Head of caudate nucleus (tissue), 42 donors: ENCODE results near the gene SDCBP2.

Experiments used
- DNase-seq, 42 donors: peaks; one replicate each; pipeline versions ENCODE4 v3.0.0 to v3.0.0-alpha.2; 2020 to 2021; ENCODE audit warnings: mixed read lengths in 7 of 42
- intact Hi-C: fragments of 100-400 bp; cut with DNase I; formaldehyde crosslinking; loops from one replicate; pipeline ENCODE4 v1.15.0; 2022

Gene SDCBP2, protein sequence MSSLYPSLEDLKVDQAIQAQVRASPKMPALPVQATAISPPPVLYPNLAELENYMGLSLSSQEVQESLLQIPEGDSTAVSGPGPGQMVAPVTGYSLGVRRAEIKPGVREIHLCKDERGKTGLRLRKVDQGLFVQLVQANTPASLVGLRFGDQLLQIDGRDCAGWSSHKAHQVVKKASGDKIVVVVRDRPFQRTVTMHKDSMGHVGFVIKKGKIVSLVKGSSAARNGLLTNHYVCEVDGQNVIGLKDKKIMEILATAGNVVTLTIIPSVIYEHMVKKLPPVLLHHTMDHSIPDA

DNA sequence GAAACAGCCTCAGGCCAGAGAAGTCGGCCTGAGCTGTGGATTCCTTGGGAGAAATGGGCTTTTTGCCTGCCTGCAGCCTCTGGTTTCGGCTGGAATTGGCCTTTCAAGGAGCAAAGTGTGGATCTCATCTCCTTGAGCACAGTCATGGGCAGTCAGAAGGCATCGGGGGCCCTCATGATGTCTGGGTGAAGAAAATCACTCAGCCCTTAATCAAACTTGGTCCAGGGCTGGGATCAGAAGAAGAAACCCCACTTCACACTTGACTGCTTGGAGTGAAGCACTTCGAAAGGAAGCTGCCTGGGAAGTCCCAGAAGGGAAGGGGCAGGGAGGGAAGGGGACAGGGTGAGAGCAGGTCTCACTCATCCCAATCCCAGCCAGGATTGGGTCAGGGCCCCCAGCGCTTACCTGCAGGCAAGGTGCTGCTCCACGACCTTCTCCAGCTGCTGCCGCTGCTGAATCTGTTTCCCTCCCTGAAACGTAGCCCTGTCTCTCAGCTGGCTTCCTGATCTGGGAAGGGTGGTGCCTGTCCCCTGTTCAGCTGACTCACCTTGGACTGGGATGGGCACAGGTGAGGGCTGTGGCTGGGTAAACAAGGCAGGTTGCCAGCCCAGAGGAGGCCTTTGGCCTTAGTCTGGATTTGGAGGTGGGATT, at the start of gene SDCBP2:
Gene SDCBP2, minus strand, starts transcription at position 460 of the 651 bp plus-strand sequence. CDS start 8,723 bp downstream, outside the sequence.
- intact Hi-C loops = loop anchor here (5.0 kb wide), 2 partner anchors 43 to 63 kb away; partner anchors contain the start of gene FKBP1A
- DNase-seq = peak in 11 of 42 donors; percentile 5 to 39 (median 8)

DNA sequence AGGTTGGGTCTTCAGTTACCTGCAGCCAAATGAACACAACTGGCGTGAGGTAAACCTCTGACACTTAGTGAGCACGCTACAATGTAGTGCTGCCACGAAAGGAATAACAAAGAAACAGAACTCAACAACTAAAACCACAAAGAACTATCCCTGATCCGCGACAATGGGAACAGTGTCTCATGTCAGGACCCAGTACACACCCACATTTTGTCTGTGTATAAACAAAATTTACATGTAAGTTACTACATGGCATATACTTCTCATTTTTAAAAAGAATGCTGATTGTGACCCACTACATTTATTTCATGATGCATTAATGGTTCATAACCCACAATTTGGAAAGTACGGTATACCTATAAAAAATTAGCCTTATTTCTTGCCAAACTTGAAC, 49.8 kb upstream of the SDCBP2 start:
- DNase-seq = no peak
- intact Hi-C loops = no loop called here

DNA sequence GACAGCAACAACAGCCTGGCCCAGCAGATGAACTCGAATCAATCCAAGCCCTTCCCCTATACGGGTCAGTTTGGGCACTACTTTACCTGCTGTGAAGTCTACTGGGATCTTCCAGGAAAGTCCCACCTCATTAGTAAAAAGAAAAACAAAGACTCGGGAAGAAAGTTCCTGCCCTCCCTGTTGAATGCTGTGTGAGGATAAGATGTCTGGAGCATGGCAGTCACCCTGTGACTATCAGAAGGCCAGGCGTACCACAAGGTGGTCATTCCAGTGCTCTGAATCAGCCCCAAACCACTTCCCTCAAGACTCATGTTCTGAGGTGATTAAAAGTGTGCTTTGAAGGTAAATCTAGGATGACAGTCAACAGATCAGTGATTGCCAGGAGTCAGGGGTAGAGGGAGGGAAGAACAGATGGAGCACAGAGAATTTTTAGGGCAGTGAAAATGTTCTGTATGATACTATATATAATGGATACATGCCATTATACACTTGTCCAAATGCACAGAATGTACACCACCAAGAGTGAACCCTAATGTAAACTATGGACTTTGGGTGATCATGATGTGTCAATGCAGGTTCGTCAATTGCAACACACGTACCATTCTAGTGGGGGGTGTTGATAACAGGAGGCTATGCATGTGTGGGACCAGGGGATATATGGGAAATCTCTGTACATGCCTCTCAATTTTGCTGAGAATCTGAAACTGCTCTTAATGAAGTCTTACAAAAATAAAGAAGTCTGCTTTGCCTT, 49.2 kb upstream of the SDCBP2 start:
- intact Hi-C loops = no loop called here
- no peak for DNase-seq

DNA sequence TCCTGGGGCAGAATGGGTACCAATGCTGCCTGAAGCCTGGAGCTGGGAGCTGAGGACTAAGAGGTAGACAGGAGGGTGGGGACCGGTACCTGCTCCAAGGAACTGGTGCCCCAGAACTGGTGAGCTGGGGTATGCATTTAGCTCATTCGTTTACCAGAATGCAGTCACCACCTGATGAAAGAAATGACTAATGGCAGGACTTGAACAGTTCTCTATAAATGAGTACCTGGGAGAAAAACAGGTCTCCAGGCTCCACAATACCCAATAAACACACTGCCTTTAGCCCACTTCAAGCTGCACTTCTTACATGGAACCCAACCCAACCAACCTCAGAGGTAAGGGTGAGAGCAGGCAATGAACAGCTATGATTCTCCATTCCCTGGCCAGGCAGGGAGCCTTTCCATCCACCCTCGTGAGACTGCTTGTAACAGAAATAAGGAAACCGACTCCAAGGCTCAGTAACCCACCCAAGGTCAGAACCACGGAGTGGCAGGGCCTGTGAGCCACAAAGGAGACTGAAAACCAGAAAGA, 48.5 kb upstream of the SDCBP2 start:
- intact Hi-C loops = no loop called here
- peak in 1 of 42 donors; percentile 33 for DNase-seq

GRCh38 chr20:1376408-1377270, 47.7 kb upstream of the SDCBP2 start:
- peak in 2 of 42 donors; percentile 2 to 14 for DNase-seq
- intact Hi-C loops = no loop called here

DNA sequence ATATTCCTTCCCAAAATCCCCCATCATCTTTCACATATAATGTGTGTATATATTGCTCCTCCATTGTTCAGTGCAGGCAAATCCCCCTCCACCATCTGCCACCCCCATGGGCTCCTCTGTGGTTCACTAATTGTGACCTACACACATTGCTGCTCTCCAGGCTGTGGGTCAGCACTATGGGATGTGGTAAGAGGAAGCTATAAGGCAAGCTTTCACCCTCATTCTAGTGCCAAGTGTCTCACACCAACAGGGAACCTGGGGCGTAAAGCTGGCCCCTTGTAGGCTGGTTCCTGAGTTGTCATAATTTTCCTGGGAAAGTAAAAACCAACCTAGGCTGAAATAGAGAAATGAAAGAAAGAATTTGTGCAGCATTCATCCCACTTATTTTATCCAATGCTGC, 47.1 kb upstream of the SDCBP2 start:
- DNase-seq = peak in 1 of 42 donors; percentile 41
- intact Hi-C loops = no loop called here

GRCh38 chr20:1375515-1375914, 46.6 kb upstream of the SDCBP2 start:
- intact Hi-C loops = no loop called here
- DNase-seq = peak in 1 of 42 donors; percentile 40

GRCh38 chr20:1374246-1374645, 45.3 kb upstream of the SDCBP2 start:
- intact Hi-C loops = loop anchor here (5.0 kb wide), 1 partner anchor 47 kb away; the partner anchor contains the start of gene SDCBP2
- DNase-seq = peak in 2 of 42 donors; percentile 12 to 34

DNA sequence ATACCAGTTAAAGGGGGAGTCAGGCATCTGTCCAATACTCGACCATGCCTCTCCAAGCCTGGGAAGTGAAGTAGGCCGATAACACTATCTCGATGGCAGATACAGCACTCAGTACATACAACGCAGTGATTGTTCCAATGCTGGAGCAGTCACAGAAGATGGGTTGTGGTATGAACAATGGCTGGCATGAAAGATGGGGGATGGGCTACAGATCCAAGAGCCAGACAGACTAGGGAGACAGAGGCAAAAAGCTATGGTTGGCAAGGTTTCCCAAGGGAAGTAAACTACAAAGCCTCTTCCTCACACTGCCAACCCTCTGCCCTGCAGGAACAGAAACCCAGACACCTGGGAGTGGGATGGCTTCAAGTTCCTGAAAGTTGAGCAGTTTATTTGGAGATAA, 44.7 kb upstream of the SDCBP2 start:
- intact Hi-C loops = loop anchor here (5.0 kb wide), 1 partner anchor 46 kb away; the partner anchor contains the start of gene SDCBP2
- DNase-seq = peak in 39 of 42 donors; percentile 32 to 93 (median 78)

- intact Hi-C loops = loop anchor here (5.0 kb wide), 1 partner anchor 46 kb away; the partner anchor contains the start of gene SDCBP2
- DNase-seq = no peak
These were observed 44.1 kb upstream of the SDCBP2 start for GRCh38 chr20:1373036-1373435.

DNA sequence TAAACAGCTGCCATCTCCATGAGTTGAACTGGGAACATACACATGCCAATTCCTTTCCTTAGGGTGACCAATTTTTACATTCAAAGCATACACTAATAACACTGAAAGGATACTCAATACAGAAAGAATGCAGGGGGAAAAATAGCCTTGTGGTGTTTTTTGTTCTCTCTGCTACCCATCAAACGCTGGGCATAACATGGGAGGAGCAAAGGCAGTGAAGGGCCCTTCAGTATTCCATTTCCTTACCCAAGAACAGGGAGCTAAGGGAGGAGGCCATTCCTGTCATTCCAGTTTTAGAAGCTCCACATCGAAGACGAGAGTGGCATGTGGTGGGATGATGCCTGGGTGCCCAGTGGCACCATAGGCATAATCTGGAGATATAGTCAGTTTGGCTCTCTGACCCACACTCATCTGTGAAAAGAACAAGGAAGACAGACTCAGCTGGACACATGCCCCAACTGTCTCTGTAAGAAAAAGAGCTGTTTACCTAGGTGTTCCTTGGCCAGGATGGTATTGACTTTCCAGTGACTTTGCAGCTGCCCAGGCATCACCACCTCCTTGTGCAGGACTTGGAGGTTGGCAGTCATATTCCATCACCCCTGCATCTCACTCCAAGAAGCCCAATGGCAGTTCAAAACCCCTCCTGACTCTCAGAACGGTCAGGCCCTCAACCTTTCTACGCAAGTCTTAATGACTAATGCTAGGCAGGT, 43.0 kb upstream of the SDCBP2 start:
- DNase-seq = no peak
- intact Hi-C loops = loop anchor here (5.0 kb wide), 1 partner anchor 45 kb away; the partner anchor contains the start of gene SDCBP2

- DNase-seq = no peak
- intact Hi-C loops = loop anchor here (5.0 kb wide), 1 partner anchor 44 kb away; the partner anchor contains the start of gene SDCBP2
These were observed 42.4 kb upstream of the SDCBP2 start for GRCh38 chr20:1371202-1371782.

DNA sequence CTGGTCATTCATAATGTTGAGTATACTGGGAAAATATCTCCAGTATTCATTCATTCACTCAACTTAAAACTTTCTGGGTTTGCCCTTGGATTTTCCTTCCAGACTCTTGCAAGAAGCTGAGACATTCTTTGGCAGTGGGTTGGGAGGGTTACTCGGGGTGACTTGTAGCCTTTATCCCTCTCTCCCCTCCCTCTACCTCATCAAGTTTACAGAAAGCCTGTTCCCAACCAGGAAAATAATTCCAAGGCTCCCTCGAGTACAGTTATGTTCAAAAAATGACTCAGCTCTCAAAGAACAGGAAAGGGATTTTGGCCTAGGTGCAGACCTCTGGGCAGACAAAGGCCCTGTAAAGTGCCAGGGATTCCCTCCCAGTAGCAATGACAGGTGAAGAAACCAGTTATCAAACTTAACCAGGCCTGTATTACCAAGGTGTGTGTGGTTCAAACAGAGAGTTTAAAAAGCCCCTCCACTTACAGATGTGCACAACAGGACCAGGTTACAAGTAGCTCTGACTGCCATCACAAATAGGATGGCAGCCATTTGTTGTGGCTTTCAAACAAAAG, 41.7 kb upstream of the SDCBP2 start:
- no peak for DNase-seq
- intact Hi-C loops = loop anchor here (5.0 kb wide), 1 partner anchor 43 kb away; the partner anchor contains the start of gene SDCBP2

DNA sequence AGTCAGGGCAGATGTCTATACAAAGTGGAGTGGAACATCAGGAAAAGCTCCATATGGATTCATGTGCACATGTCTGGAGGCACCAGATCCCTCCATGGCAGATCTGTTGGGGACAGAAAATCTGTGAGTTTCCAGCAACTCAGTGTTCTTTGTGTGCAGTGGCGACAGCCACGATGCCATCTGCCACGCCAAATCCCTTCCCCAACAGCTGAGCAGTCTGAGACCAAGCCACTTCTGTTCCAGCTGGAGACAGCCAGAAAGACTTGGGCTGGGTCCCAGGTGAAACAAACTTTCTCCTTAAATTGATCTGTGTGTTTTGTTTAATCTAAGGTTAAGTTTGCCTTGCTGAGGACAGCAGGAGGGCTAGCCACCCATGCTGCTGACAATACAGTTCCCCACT, 41.0 kb upstream of the SDCBP2 start:
- intact Hi-C loops = loop anchor here (5.0 kb wide), 1 partner anchor 43 kb away; the partner anchor contains the start of gene SDCBP2
- DNase-seq = peak in 6 of 42 donors; percentile 13 to 58 (median 44)

GRCh38 chr20:1368448-1369199, 39.7 kb upstream of the SDCBP2 start:
- intact Hi-C loops = no loop called here
- peak in 1 of 42 donors; percentile 13 for DNase-seq

DNA sequence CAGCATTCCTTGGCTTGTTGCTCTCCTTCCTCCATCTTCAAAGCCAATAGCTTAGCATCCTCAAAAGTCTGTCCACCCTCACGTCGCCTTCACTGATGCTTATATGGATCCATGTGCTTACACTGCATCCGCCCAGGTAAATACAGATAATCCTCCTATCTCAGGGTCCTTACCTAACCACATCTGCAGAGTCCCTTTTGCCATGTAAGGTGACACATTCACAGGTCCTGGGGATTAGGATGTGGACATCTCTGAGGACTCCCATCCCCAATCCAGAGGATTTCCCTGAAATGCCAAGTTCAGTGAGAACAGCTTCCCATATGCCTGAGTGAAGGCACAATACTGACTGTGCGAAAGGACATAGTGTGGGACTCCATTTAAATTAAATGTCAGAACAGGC, 38.5 kb upstream of the SDCBP2 start:
- intact Hi-C loops = no loop called here
- DNase-seq = no peak
